GM23338 (cell line): ENCODE results near the gene HBS1L. TPM values are rescaled to one million over a fixed set of nuclear protein-coding genes. Genes with fewer than 3 reads are reported as not detected.

ENCODE experiments used
- ATAC-seq: fragments of 200-7000 bp; cut with Tn5 transposase; 3 replicates; pipeline ENCODE4 v1.9.1; 2020
- DNase-seq: peaks from one replicate; pipeline ENCODE4 v3.0.0-alpha.2; 2015; ENCODE audit warnings: low spot score
- H2AFZ ChIP-seq: fragments of 200-600 bp; sonication (generic); 2 replicates; pipeline ENCODE4 v1.8.0; 2016; ENCODE audit warnings: antibody characterized with exemption, mild to moderate bottlenecking, moderate library complexity
- H3F3A ChIP-seq: fragments of 200-600 bp; sonication (generic); replicated peaks from 2 replicates; pipeline ENCODE4 v1.8.0; 2017; ENCODE audit warnings: antibody characterized with exemption, mixed run types, low read depth
- H3K27ac ChIP-seq: fragments of 200-600 bp; sonication (generic); 2 replicates; pipeline ENCODE4 v1.6.1; 2016; ENCODE audit warnings: low read depth
- H3K27me3 ChIP-seq: fragments of 200-600 bp; sonication (generic); 2 replicates; pipeline ENCODE4 v1.8.0; 2016; ENCODE audit warnings: mild to moderate bottlenecking, mixed run types, moderate library complexity; ENCODE audit not compliant: insufficient read depth
- H3K36me3 ChIP-seq: fragments of 200-600 bp; sonication (generic); 2 replicates; pipeline ENCODE4 v1.8.0; 2016; ENCODE audit warnings: mild to moderate bottlenecking; ENCODE audit not compliant: insufficient read depth
- H3K4me1 ChIP-seq: fragments of 200-600 bp; sonication (generic); 2 replicates; pipeline ENCODE4 v1.8.0; 2016; ENCODE audit warnings: mild to moderate bottlenecking, moderate library complexity; ENCODE audit not compliant: insufficient read depth
- H3K4me2 ChIP-seq: fragments of 200-600 bp; sonication (generic); 2 replicates; pipeline ENCODE4 v1.7.1; 2017; ENCODE audit warnings: mixed run types
- H3K4me3 ChIP-seq: fragments of 200-600 bp; sonication (generic); 2 replicates; pipeline ENCODE4 v1.6.1; 2016; ENCODE audit warnings: mixed run types
- H3K79me2 ChIP-seq: fragments of 200-600 bp; sonication (generic); replicated peaks from 2 replicates; pipeline ENCODE4 v1.8.0; 2017; ENCODE audit warnings: mild to moderate bottlenecking; ENCODE audit not compliant: insufficient read depth
- H3K9me2 ChIP-seq: fragments of 200-600 bp; sonication (generic); 2 replicates; pipeline ENCODE4 v1.8.0; 2017; ENCODE audit not compliant: insufficient read depth
- H4K20me1 ChIP-seq: fragments of 200-600 bp; sonication (generic); replicated peaks from 2 replicates; pipeline ENCODE4 v1.8.0; 2017; ENCODE audit warnings: mild to moderate bottlenecking; ENCODE audit not compliant: insufficient read depth
- H3K27ac Mint-ChIP-seq: 2 replicates; pipeline ENCODE4 v1.8.0; 2020; ENCODE audit warnings: inconsistent platforms, mild to moderate bottlenecking, moderate library complexity, mixed read lengths
- H3K27me3 Mint-ChIP-seq: 3 replicates; pipeline ENCODE4 v1.8.0; 2022; ENCODE audit warnings: low read depth, mild to moderate bottlenecking, moderate library complexity, mixed read lengths, inconsistent platforms; ENCODE audit not compliant: insufficient read depth, poor library complexity
- H3K36me3 Mint-ChIP-seq: 3 replicates; pipeline ENCODE4 v1.8.0; 2021; ENCODE audit warnings: low read depth, mild to moderate bottlenecking, inconsistent platforms, moderate library complexity, mixed read lengths
- H3K4me1 Mint-ChIP-seq: 3 replicates; pipeline ENCODE4 v1.8.0; 2020; ENCODE audit warnings: mild to moderate bottlenecking, inconsistent platforms, mixed read lengths
- H3K4me3 Mint-ChIP-seq: 3 replicates; pipeline ENCODE4 v1.8.0; 2021; ENCODE audit warnings: moderate library complexity, mild to moderate bottlenecking, inconsistent platforms, mixed read lengths
- H3K9me3 Mint-ChIP-seq: 3 replicates; pipeline ENCODE4 v1.8.0; 2020; ENCODE audit warnings: moderate library complexity, mild to moderate bottlenecking, inconsistent platforms, mixed read lengths
- ETS1 ChIP-seq: IDR thresholded peaks from 2 replicates; pipeline ENCODE4 v1.6.1; 2016; ENCODE audit warnings: antibody characterized with exemption
- EZH2phosphoT487 ChIP-seq: fragments of 200-600 bp; sonication (generic); IDR thresholded peaks from one replicate; pipeline ENCODE4 v1.8.1; 2018; ENCODE audit warnings: antibody characterized with exemption; ENCODE audit not compliant: unreplicated experiment
- NANOG ChIP-seq: IDR thresholded peaks from 2 replicates; pipeline ENCODE4 v1.6.1; 2016; ENCODE audit warnings: antibody characterized with exemption, borderline replicate concordance
- REST ChIP-seq: IDR thresholded peaks from one replicate; pipeline ENCODE4 v1.6.1; 2018; ENCODE audit warnings: antibody characterized with exemption; ENCODE audit not compliant: unreplicated experiment
- ZNF114 ChIP-seq: fragments of 250-450 bp; sonication (Bioruptor Pico); IDR thresholded peaks from 2 replicates; pipeline ENCODE4 v1.5.0; 2020; ENCODE audit warnings: mild to moderate bottlenecking, moderate library complexity
- ZNF462 ChIP-seq: fragments of 250-450 bp; sonication (Bioruptor Pico); IDR thresholded peaks from 2 replicates; pipeline ENCODE4 v1.5.0; 2020; ENCODE audit warnings: mild to moderate bottlenecking, moderate library complexity
- polyA plus RNA-seq: library from polyadenylated mRNA; unstranded; fragments of >200 nt; fragmentation: Nextera tagmentation; extraction: Ambion mirVana; gene quantifications from 2 replicates; pipeline ENCODE4 v1.2.1, GENCODE V29; 2016
- total RNA-seq: library from RNA; depleted of rRNA; stranded (reverse); fragments of >200 nt; shearing (Covaris generic); gene quantifications from 2 replicates; pipeline ENCODE4 v1.2.3, GENCODE V29; 2014

HBS1L gene
- total and polyA plus RNA-seq, 2 experiments from 2014 or later: 59.9 to 94.1 TPM

- TF ChIP-seq ETS1 (no peak), EZH2phosphoT487 (no peak)
Measured at GRCh38 chr6:135071541-135071940, 16.9 kb upstream of the HBS1L start (continued).

GRCh38 chr6:135067911-135068310 is 13.3 kb upstream of the HBS1L start:
- H3K79me2 ChIP-seq: no peaks in the 10 kb centered on the region
- H3K27ac ChIP-seq: no peak overlapping the region
- H3F3A ChIP-seq: no peaks in the 10 kb centered on the region
- H3K36me3 ChIP-seq: no peaks in the 10 kb centered on the region
- Mint-ChIP-seq H3K9me3 (no peaks in the 10 kb centered on the region), H3K36me3 (no peaks in the 10 kb centered on the region), H3K4me3 (no peak overlapping the region), H3K27ac (no peak overlapping the region), H3K4me1 (peaks cover 10% of the 10 kb centered on the region), H3K27me3 (peaks cover 3% of the 10 kb centered on the region)
- no peaks in the 10 kb centered on the region for H3K27me3 ChIP-seq
- H2AFZ ChIP-seq: no peak overlapping the region
- TF ChIP-seq ZNF462 (CRISPR knock-in tag) (no peak), NANOG (no peak), REST (no peak), ETS1 (no peak), ZNF114 (CRISPR knock-in tag) (no peak)
- H3K9me2 ChIP-seq: no peaks in the 10 kb centered on the region
- no peak for ATAC-seq
- no peak overlapping the region for H3K4me3 ChIP-seq
- H3K4me1 ChIP-seq: no peaks in the 10 kb centered on the region
- no peak overlapping the region for H3K4me2 ChIP-seq
- no peak for DNase-seq
- H4K20me1 ChIP-seq: no peaks in the 10 kb centered on the region
